ENCODE results near the gene MRPL36.

Gene MRPL36

GRCh38 chr5:1781726-1782384 is 17.8 kb downstream of the MRPL36 start:
- in situ Hi-C loops (cut with HindIII; ENCODE audit: low sequenced_read_pairs), result no loop called here
- no peak for TF ChIP-seq CTCF (IDR thresholded peaks at IDR 0.05; ENCODE audit: low read depth, low read length, missing control alignments)
- no peak overlapping the region for H3K4me3 ChIP-seq (ENCODE audit: low read depth, low read length)
- DNase-seq (ENCODE audit: low read depth), result no peak

- no peak for TF ChIP-seq CTCF (IDR thresholded peaks at IDR 0.05; ENCODE audit: low read depth, low read length, missing control alignments)
- no peak for DNase-seq (ENCODE audit: low read depth)
- no peak overlapping the region for H3K4me3 ChIP-seq (ENCODE audit: low read depth, low read length)
- in situ Hi-C loops (cut with HindIII; ENCODE audit: low sequenced_read_pairs), result no loop called here
These were observed 18.5 kb downstream of the MRPL36 start for GRCh38 chr5:1781107-1781506.

- H3K4me3 ChIP-seq (ENCODE audit: low read depth, low read length), result no peak overlapping the region
- in situ Hi-C loops (cut with HindIII; ENCODE audit: low sequenced_read_pairs), result no loop called here
- TF ChIP-seq CTCF (IDR thresholded peaks at IDR 0.05; ENCODE audit: low read depth, low read length, missing control alignments), result no peak
- DNase-seq (ENCODE audit: low read depth), result no peak
These were observed 19.1 kb downstream of the MRPL36 start for GRCh38 chr5:1780614-1780930.

- DNase-seq (ENCODE audit: low read depth), result no peak
- no peak for TF ChIP-seq CTCF (IDR thresholded peaks at IDR 0.05; ENCODE audit: low read depth, low read length, missing control alignments)
- in situ Hi-C loops (cut with HindIII; ENCODE audit: low sequenced_read_pairs), result no loop called here
- no peak overlapping the region for H3K4me3 ChIP-seq (ENCODE audit: low read depth, low read length)
These were observed 19.6 kb downstream of the MRPL36 start for GRCh38 chr5:1779782-1780613.

GRCh38 chr5:1779021-1779680 is 20.5 kb downstream of the MRPL36 start:
- no peak for DNase-seq (ENCODE audit: low read depth)
- in situ Hi-C loops (cut with HindIII; ENCODE audit: low sequenced_read_pairs), result no loop called here
- H3K4me3 ChIP-seq (ENCODE audit: low read depth, low read length), result no peak overlapping the region
- no peak for TF ChIP-seq CTCF (IDR thresholded peaks at IDR 0.05; ENCODE audit: low read depth, low read length, missing control alignments)

GRCh38 chr5:1778138-1779020 is 21.3 kb downstream of the MRPL36 start:
- no peak for DNase-seq (ENCODE audit: low read depth)
- no peak overlapping the region for H3K4me3 ChIP-seq (ENCODE audit: low read depth, low read length)
- no peak for TF ChIP-seq CTCF (IDR thresholded peaks at IDR 0.05; ENCODE audit: low read depth, low read length, missing control alignments)
- in situ Hi-C loops (cut with HindIII; ENCODE audit: low sequenced_read_pairs), result no loop called here
